ENCODE measurements around the gene CLIP3.
"Not testable (repeated sequence)": the region's sequence is repeated elsewhere in the genome, so short reads cannot be mapped to it uniquely, and the experiment has no call there.

Gene CLIP3

GRCh38 chr19:36079389-36079945 lies 46.8 kb upstream of the CLIP3 start:
- Histone ChIP-seq H3K79me1 (ENCODE audit: low read depth, low read length) (peaks cover 3% of the 10 kb centered on the region), H4K8ac (ENCODE audit: low read depth, low read length) (no peak overlapping the region), H4K91ac (ENCODE audit: low read depth, low read length, poor library complexity) (no peak overlapping the region), H3K4me1 (ENCODE audit: control insufficient read depth in 2 of 2, insufficient read depth in 1 of 2, low read depth in 1 of 2, low read length in 2 of 2) (no peaks in the 10 kb centered on the region), H2BK5ac (ENCODE audit: low read length) (no peak overlapping the region), H3K4me3 (ENCODE audit: low read length in 2 of 2) (no peak overlapping the region), H3K4me2 (ENCODE audit: insufficient read depth, low read length, poor library complexity, severe bottlenecking) (no peak overlapping the region), H3K36me3 (replicated peaks in 1 of 2; ENCODE audit: control insufficient read depth in 2 of 2, insufficient read depth in 2 of 2, low read length in 2 of 2) (peaks cover 34 to 89% of the 10 kb centered on the region in 2 donors), H3K4ac (ENCODE audit: low read length) (no peak overlapping the region), H2BK12ac (ENCODE audit: low read length) (no peak overlapping the region), H3K9ac (ENCODE audit: low read depth, low read length, poor library complexity) (no peak overlapping the region), H2AFZ (ENCODE audit: low read length) (no peak overlapping the region), H3K27me3 (ENCODE audit: control insufficient read depth in 3 of 3, insufficient read depth in 3 of 3, low read depth in 1 of 3, low read length in 3 of 3) (no peaks in the 10 kb centered on the region), H2BK15ac (ENCODE audit: low read length) (no peak overlapping the region), H3K9me3 (replicated peaks in 1 of 2; ENCODE audit: control insufficient read depth in 2 of 2, insufficient read depth in 1 of 2, low read depth in 1 of 2, low read length in 2 of 2) (no peaks in the 10 kb centered on the region), H2BK120ac (ENCODE audit: low read depth, low read length) (no peak overlapping the region), H3K14ac (ENCODE audit: low read length) (no peak overlapping the region), H3K27ac (replicated peaks; ENCODE audit: low read length) (no peak overlapping the region), H3K18ac (ENCODE audit: low read length) (no peak overlapping the region), H2AK5ac (ENCODE audit: low read depth, low read length) (no peak overlapping the region), H3K23ac (ENCODE audit: low read depth, low read length, poor library complexity) (no peak overlapping the region)
- no CpG with 5 or more reads among the region's 3 CpGs for WGBS, 2 donors (ENCODE audit: extremely low coverage in 2 of 2, insufficient read length in 2 of 2, insufficient replicate concordance in 1 of 2)
- no peak for DNase-seq (ENCODE audit: low spot score)

GRCh38 chr19:36073121-36073876 lies 40.6 kb upstream of the CLIP3 start:
- no peak for DNase-seq (ENCODE audit: low spot score)
- H2BK15ac ChIP-seq (ENCODE audit: low read length): no peak overlapping the region
- WGBS, 2 donors (ENCODE audit: extremely low coverage in 2 of 2, insufficient read length in 2 of 2, insufficient replicate concordance in 1 of 2): no CpG with 5 or more reads among the region's 10 CpGs
- H2AK5ac ChIP-seq (ENCODE audit: low read depth, low read length): no peak overlapping the region
- no peak overlapping the region for H3K9ac ChIP-seq (ENCODE audit: low read depth, low read length, poor library complexity)
- no peak overlapping the region for H4K91ac ChIP-seq (ENCODE audit: low read depth, low read length, poor library complexity)
- H4K8ac ChIP-seq (ENCODE audit: low read depth, low read length): no peak overlapping the region
- H3K27ac ChIP-seq (replicated peaks; ENCODE audit: low read length): no peak overlapping the region
- H2BK120ac ChIP-seq (ENCODE audit: low read depth, low read length): no peak overlapping the region
- H3K27me3 ChIP-seq (ENCODE audit: control insufficient read depth in 3 of 3, insufficient read depth in 3 of 3, low read depth in 1 of 3, low read length in 3 of 3): no peaks in the 10 kb centered on the region
- H2AFZ ChIP-seq (ENCODE audit: low read length): no peak overlapping the region
- no peak overlapping the region for H3K4me2 ChIP-seq (ENCODE audit: insufficient read depth, low read length, poor library complexity, severe bottlenecking)
- no peaks in the 10 kb centered on the region for H3K79me1 ChIP-seq (ENCODE audit: low read depth, low read length)
- H3K14ac ChIP-seq (ENCODE audit: low read length): no peak overlapping the region
- no peak overlapping the region for H2BK12ac ChIP-seq (ENCODE audit: low read length)
- no peaks in the 10 kb centered on the region for H3K4me1 ChIP-seq (ENCODE audit: control insufficient read depth in 2 of 2, insufficient read depth in 1 of 2, low read depth in 1 of 2, low read length in 2 of 2)
- peak overlapping the region; percentile 59 for H3K23ac ChIP-seq (ENCODE audit: low read depth, low read length, poor library complexity)
- H3K4ac ChIP-seq (ENCODE audit: low read length): no peak overlapping the region
- no peak overlapping the region for H3K18ac ChIP-seq (ENCODE audit: low read length)
- H3K36me3 ChIP-seq (replicated peaks in 1 of 2; ENCODE audit: control insufficient read depth in 2 of 2, insufficient read depth in 2 of 2, low read length in 2 of 2): peaks cover 28 to 78% of the 10 kb centered on the region in 2 donors
- no peaks in the 10 kb centered on the region for H3K9me3 ChIP-seq (replicated peaks in 1 of 2; ENCODE audit: control insufficient read depth in 2 of 2, insufficient read depth in 1 of 2, low read depth in 1 of 2, low read length in 2 of 2)
- no peak overlapping the region for H3K4me3 ChIP-seq (ENCODE audit: low read length in 2 of 2)
- H2BK5ac ChIP-seq (ENCODE audit: low read length): no peak overlapping the region

DNA sequence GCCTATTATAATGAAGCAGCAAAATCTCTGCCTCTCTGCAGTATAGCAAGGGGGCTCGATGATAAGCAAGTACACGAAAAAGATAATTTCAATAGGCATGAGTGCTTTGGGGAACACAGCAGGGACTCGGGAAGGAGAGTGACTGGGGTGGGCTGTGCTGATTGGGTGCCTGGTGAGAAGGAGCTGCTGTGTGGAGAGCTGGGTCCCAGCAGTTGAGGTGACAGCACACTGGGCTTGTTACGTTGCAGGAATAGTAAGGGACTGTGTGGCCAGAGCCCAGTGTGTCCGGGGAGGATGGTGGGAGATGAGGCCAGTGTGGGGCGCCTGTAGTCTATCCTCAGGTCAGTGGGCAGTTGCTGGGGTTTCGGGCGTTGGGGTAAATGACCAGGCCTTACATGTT lies 39.4 kb upstream of the CLIP3 start:
- DNase-seq (ENCODE audit: low spot score): no peak
- H4K91ac ChIP-seq (ENCODE audit: low read depth, low read length, poor library complexity): no peak overlapping the region
- no peak overlapping the region for H4K8ac ChIP-seq (ENCODE audit: low read depth, low read length)
- H2BK5ac ChIP-seq (ENCODE audit: low read length): no peak overlapping the region
- peaks cover 37 to 80% of the 10 kb centered on the region in 2 donors for H3K36me3 ChIP-seq (replicated peaks in 1 of 2; ENCODE audit: control insufficient read depth in 2 of 2, insufficient read depth in 2 of 2, low read length in 2 of 2)
- H3K27ac ChIP-seq (replicated peaks; ENCODE audit: low read length): no peak overlapping the region
- H3K79me1 ChIP-seq (ENCODE audit: low read depth, low read length): no peaks in the 10 kb centered on the region
- H3K4me3 ChIP-seq (ENCODE audit: low read length in 2 of 2): no peak overlapping the region
- no peaks in the 10 kb centered on the region for H3K27me3 ChIP-seq (ENCODE audit: control insufficient read depth in 3 of 3, insufficient read depth in 3 of 3, low read depth in 1 of 3, low read length in 3 of 3)
- no peak overlapping the region for H2AK5ac ChIP-seq (ENCODE audit: low read depth, low read length)
- WGBS, 2 donors (ENCODE audit: extremely low coverage in 2 of 2, insufficient read length in 2 of 2, insufficient replicate concordance in 1 of 2): no CpG with 5 or more reads among the region's 8 CpGs
- H2AFZ ChIP-seq (ENCODE audit: low read length): no peak overlapping the region
- no peaks in the 10 kb centered on the region for H3K9me3 ChIP-seq (replicated peaks in 1 of 2; ENCODE audit: control insufficient read depth in 2 of 2, insufficient read depth in 1 of 2, low read depth in 1 of 2, low read length in 2 of 2)
- H2BK12ac ChIP-seq (ENCODE audit: low read length): no peak overlapping the region
- H2BK15ac ChIP-seq (ENCODE audit: low read length): no peak overlapping the region
- no peak overlapping the region for H3K4ac ChIP-seq (ENCODE audit: low read length)
- H3K23ac ChIP-seq (ENCODE audit: low read depth, low read length, poor library complexity): no peak overlapping the region
- no peak overlapping the region for H3K18ac ChIP-seq (ENCODE audit: low read length)
- H3K9ac ChIP-seq (ENCODE audit: low read depth, low read length, poor library complexity): no peak overlapping the region
- H3K14ac ChIP-seq (ENCODE audit: low read length): no peak overlapping the region
- H3K4me2 ChIP-seq (ENCODE audit: insufficient read depth, low read length, poor library complexity, severe bottlenecking): no peak overlapping the region
- no peaks in the 10 kb centered on the region for H3K4me1 ChIP-seq (ENCODE audit: control insufficient read depth in 2 of 2, insufficient read depth in 1 of 2, low read depth in 1 of 2, low read length in 2 of 2)
- H2BK120ac ChIP-seq (ENCODE audit: low read depth, low read length): no peak overlapping the region

- H3K27ac ChIP-seq (replicated peaks; ENCODE audit: low read length); H2BK15ac ChIP-seq (ENCODE audit: low read length); H4K8ac ChIP-seq (ENCODE audit: low read depth, low read length); H3K9me3 ChIP-seq (replicated peaks in 1 of 2; ENCODE audit: control insufficient read depth in 2 of 2, insufficient read depth in 1 of 2, low read depth in 1 of 2, low read length in 2 of 2); H3K79me1 ChIP-seq (ENCODE audit: low read depth, low read length); H3K9ac ChIP-seq (ENCODE audit: low read depth, low read length, poor library complexity); H3K4ac ChIP-seq (ENCODE audit: low read length); H2BK5ac ChIP-seq (ENCODE audit: low read length); H2AK5ac ChIP-seq (ENCODE audit: low read depth, low read length); H3K27me3 ChIP-seq (ENCODE audit: control insufficient read depth in 3 of 3, insufficient read depth in 3 of 3, low read depth in 1 of 3, low read length in 3 of 3); H3K23ac ChIP-seq (ENCODE audit: low read depth, low read length, poor library complexity); H2BK120ac ChIP-seq (ENCODE audit: low read depth, low read length); H3K4me2 ChIP-seq (ENCODE audit: insufficient read depth, low read length, poor library complexity, severe bottlenecking); H2BK12ac ChIP-seq (ENCODE audit: low read length); H4K91ac ChIP-seq (ENCODE audit: low read depth, low read length, poor library complexity); H3K4me3 ChIP-seq (ENCODE audit: low read length in 2 of 2); H3K18ac ChIP-seq (ENCODE audit: low read length); H2AFZ ChIP-seq (ENCODE audit: low read length); H3K4me1 ChIP-seq (ENCODE audit: control insufficient read depth in 2 of 2, insufficient read depth in 1 of 2, low read depth in 1 of 2, low read length in 2 of 2); DNase-seq (ENCODE audit: low spot score); H3K14ac ChIP-seq (ENCODE audit: low read length): not testable (repeated sequence)
- no CpG with 5 or more reads among the region's 57 CpGs for WGBS, 2 donors (ENCODE audit: extremely low coverage in 2 of 2, insufficient read length in 2 of 2, insufficient replicate concordance in 1 of 2)
- H3K36me3 ChIP-seq (replicated peaks in 1 of 2; ENCODE audit: control insufficient read depth in 2 of 2, insufficient read depth in 2 of 2, low read length in 2 of 2): peaks cover 53 to 74% of the 10 kb centered on the region in 2 donors
Observed at GRCh38 chr19:36068810-36069499, 36.3 kb upstream of the CLIP3 start.

All from neuronal stem cell (in vitro differentiated cells).